Central memory CD8-positive, alpha-beta T cell (primary cell): ENCODE results near the gene LRRC8D.

Experiments used
- ATAC-seq: fragments of 150-1000 bp; cut with Tn5 transposase; replicated peaks from 2 replicates; pipeline ENCODE4 v1.10.0; 2022; ENCODE audit warnings: mild to moderate bottlenecking, moderate FRiP score, moderate number of reproducible peaks; ENCODE audit not compliant: poor library complexity, severe bottlenecking; ENCODE audit errors: extremely low read depth
- DNase-seq, 2 donors: peaks; one replicate each; pipeline ENCODE4 v3.0.0; 2021; ENCODE audit warnings: low spot score in 2 of 2
- H3K27ac Mint-ChIP-seq: one replicate; pipeline ENCODE4 v1.8.0; 2022; ENCODE audit warnings: low read depth, mild to moderate bottlenecking, moderate library complexity, mixed read lengths
- H3K27me3 Mint-ChIP-seq: one replicate; pipeline ENCODE4 v1.8.0; 2022; ENCODE audit warnings: mixed read lengths
- H3K36me3 Mint-ChIP-seq: one replicate; pipeline ENCODE4 v1.8.0; 2022; ENCODE audit warnings: mild to moderate bottlenecking, moderate library complexity, mixed read lengths; ENCODE audit not compliant: insufficient read depth
- H3K4me1 Mint-ChIP-seq: one replicate; pipeline ENCODE4 v1.8.0; 2022; ENCODE audit warnings: mixed read lengths
- H3K4me3 Mint-ChIP-seq: one replicate; pipeline ENCODE4 v1.8.0; 2022; ENCODE audit warnings: mild to moderate bottlenecking, moderate library complexity, mixed read lengths
- H3K9me3 Mint-ChIP-seq: one replicate; pipeline ENCODE4 v1.8.0; 2022; ENCODE audit warnings: mixed read lengths

LRRC8D gene

DNA sequence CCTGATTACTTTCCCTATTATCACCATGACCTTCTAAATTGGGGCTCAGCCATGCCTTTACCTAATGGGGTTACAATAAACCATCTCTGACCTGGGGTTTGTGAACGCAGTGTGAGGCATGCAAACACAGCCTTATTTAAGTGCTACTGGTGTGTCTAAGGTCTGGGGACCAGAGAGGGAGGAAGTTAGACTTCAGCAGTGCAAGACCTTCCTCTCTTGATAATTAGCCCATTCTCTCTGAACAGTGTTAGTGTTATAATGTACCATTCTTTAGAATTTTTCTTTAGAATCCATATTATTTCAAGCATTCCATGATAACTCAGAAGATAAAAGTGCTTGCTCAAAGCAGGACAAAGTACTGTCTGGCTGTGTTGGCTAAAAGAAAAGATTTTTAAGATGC lies 10.5 kb upstream of the LRRC8D start:
- no peak for ATAC-seq
- H3K36me3 Mint-ChIP-seq: no peaks in the 10 kb centered on the region

DNA sequence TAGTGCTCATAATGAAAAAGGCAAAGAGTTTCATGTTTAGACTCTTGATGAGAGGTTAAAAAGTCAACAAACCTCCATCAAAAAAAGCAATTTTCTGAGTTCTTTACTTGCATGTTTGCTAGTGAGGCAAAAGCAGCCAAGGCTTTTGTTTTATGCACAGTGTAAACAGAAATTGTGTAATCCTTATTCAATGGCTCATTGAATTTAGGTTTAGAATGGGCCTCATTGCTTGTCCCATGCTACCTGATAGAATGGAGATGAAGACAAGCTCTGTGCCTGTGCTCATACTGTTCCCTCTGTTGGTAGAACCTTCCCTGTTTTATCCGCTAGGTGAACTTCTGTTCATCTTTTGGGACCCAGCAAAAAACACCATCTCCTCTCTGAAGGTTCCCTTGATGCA lies 10.0 kb upstream of the LRRC8D start:
- ATAC-seq (no peak), DNase-seq (no peak)
- H3K36me3 Mint-ChIP-seq: no peaks in the 10 kb centered on the region
- no peak overlapping the region for H3K4me3 Mint-ChIP-seq
- no peaks in the 10 kb centered on the region for H3K4me1 Mint-ChIP-seq
- peaks cover 13% of the 10 kb centered on the region for H3K27me3 Mint-ChIP-seq
- H3K9me3 Mint-ChIP-seq: no peaks in the 10 kb centered on the region
- H3K27ac Mint-ChIP-seq: no peak overlapping the region

More for the DNA sequence above, 10.5 kb upstream of the LRRC8D start:
- no peak overlapping the region for H3K27ac Mint-ChIP-seq
- H3K9me3 Mint-ChIP-seq: no peaks in the 10 kb centered on the region
- H3K27me3 Mint-ChIP-seq: peaks cover 13% of the 10 kb centered on the region
- no peak for DNase-seq
- H3K4me3 Mint-ChIP-seq: no peak overlapping the region
- no peaks in the 10 kb centered on the region for H3K4me1 Mint-ChIP-seq

GRCh38 chr1:89812992-89813391 lies 7.8 kb upstream of the LRRC8D start:
- no peaks in the 10 kb centered on the region for H3K9me3 Mint-ChIP-seq
- no peak for DNase-seq
- no peak overlapping the region for H3K27ac Mint-ChIP-seq

DNA sequence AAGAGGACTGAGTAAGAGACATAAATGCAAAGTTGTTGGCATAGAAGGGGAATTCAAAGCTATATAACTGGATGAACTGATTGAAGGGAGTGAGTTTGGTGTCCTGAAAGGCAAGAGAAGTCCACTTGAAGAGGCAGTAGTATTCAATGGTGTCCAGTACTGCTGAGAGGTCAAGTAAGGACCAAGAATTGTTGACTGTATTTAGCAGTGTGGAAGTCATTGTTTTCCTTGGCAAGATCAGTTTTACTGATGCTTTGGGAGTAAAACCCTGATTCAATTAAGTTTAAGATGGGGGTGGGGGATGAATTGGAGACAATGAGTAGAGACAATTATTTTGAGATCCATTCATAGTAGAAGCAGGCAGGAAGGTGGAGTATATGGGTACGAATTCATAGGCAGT lies 5.8 kb upstream of the LRRC8D start:
- Mint-ChIP-seq H3K27me3 (peaks cover 13% of the 10 kb centered on the region), H3K36me3 (no peaks in the 10 kb centered on the region), H3K27ac (no peak overlapping the region), H3K9me3 (no peaks in the 10 kb centered on the region), H3K4me3 (no peak overlapping the region), H3K4me1 (peaks cover 6% of the 10 kb centered on the region)
- ATAC-seq: no peak
- no peak for DNase-seq

More at GRCh38 chr1:89812992-89813391, 7.8 kb upstream of the LRRC8D start:
- peaks cover 13% of the 10 kb centered on the region for H3K27me3 Mint-ChIP-seq
- ATAC-seq: no peak
- H3K36me3 Mint-ChIP-seq: no peaks in the 10 kb centered on the region
- H3K4me3 Mint-ChIP-seq: no peak overlapping the region
- H3K4me1 Mint-ChIP-seq: no peaks in the 10 kb centered on the region

DNA sequence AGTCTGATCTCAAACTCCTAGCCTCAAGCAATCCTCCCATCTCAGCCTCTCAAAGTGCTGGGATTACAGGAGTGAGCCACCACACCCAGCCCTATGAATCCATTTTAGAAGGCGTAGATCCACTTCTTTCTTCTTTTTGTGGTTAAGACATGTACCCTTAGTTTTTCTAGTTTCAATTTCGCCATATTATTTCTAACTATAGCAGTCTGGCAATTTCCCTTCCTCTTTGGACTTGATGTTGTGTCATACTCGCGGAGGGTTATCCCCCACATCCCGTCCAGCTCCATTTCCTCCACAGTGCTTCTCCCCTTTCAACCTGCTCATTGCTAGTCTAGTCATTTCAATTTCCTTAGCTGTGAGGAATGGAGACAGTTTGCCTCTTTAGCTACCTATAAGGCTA lies 5.2 kb upstream of the LRRC8D start:
- Mint-ChIP-seq H3K36me3 (no peaks in the 10 kb centered on the region), H3K4me1 (peaks cover 12% of the 10 kb centered on the region), H3K27me3 (peaks cover 13% of the 10 kb centered on the region), H3K27ac (no peak overlapping the region), H3K9me3 (no peaks in the 10 kb centered on the region), H3K4me3 (no peak overlapping the region)
- DNase-seq (no peak), ATAC-seq (no peak)

DNA sequence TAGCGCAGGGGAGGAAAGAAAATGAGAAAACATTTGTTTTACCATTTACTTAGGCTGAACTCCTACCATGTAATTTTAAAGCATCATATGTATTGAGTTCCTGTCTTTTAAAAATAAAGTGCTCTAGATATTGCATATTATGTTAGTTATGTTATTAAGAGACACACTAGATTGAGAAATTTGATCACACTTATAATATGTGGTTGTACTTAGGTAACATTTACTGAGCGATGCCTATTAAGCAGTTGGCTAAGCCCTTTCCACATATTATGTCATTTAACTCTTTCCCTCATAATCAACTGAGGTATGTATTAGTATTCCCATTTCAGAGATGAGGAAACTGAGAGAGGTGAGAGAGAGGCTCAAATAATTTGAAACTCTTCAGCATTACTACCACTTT lies 4.5 kb upstream of the LRRC8D start:
- DNase-seq (no peak), ATAC-seq (no peak)
- H3K9me3 Mint-ChIP-seq: no peaks in the 10 kb centered on the region
- H3K4me1 Mint-ChIP-seq: peaks cover 13% of the 10 kb centered on the region
- H3K27ac Mint-ChIP-seq: no peak overlapping the region
- peaks cover 13% of the 10 kb centered on the region for H3K27me3 Mint-ChIP-seq
- H3K36me3 Mint-ChIP-seq: no peaks in the 10 kb centered on the region
- H3K4me3 Mint-ChIP-seq: no peak overlapping the region

DNA sequence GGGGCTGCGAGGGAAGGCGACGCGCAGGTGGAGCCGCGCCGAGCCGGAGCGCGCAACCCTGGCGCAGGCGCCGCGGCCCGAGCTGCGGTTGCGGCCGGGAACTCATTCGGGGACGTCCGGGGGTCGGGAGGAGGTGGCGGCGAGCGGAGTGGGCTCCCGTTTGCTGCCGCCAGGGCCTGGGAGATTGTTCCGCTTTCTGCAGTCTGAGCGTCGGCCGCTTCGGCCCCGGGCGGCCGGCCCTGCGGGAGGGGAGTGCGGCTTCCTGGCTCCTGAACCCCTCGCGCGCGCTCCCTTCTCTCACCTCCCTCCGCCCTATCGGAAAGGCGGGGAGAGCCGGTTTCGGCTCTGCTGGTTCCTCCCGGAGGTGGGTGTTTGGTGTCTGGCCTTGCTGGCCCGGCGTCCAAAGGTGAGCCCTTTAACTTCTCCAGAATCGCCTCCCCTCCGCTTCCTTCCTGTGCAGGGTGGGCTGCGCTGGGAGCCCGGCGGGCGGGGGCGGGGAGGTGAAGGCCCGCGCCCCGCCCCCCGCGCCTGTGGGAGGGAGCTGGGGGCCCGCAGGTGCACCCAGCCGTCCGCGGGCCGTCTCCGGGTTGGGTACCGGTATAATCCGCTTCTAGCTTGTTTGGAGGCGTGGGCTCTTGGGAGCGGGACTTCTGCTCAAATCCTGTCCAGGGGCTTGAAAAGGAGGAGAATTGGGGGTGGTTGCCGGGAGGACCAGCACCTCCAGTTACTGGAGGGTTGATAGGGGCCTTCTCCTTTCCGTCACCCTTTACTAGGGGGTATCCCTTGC lies 683 bp downstream of the LRRC8D start:
- Mint-ChIP-seq H3K27ac (peak overlapping the region; percentile 96), H3K4me3 (peak overlapping the region; percentile 79), H3K9me3 (no peaks in the 10 kb centered on the region), H3K4me1 (peaks cover 24% of the 10 kb centered on the region), H3K27me3 (no peaks in the 10 kb centered on the region), H3K36me3 (peaks cover 2% of the 10 kb centered on the region)
- DNase-seq (peak; percentile 38 to 50), ATAC-seq (peak; percentile 59)

DNA sequence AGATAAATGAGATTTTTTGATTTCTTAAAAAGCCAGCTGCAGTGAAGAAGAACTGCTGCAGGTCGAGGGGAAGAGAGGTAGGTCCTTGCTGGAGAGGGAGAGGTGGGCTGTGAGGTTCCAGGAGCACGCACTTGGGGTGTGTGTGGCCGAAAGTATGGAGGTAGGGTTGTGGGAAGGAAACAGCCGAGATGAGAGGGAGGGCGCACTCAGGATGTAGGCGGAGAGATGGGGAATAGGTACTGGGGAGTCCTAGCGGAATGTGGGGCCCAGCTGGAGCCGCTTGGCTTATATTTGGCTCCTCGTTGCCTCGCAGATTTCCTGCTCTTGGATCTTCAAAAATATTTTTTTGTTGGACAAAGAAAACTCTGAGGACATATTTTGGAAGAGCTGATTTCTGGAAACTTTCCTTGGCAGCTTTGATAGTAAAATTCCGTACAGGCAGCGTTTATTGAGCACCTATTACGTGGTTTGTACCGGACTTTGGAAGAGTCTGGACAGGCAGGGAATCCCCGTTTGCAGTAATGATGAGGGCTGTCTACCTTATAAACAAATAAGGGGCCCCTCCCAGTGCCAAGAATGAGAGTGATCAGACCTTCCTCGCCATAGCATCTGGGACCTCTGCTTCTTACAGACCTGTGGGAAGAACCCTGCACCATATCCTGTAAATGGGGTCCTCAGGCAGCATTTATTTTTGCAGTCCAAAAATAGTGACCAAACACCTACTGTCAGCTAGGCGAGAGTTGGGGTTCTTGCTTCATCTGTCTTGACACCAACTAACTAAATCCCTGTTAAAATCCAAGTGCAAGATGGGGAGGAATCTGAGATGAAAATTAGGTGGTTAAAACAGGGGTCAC lies 1.5 kb downstream of the LRRC8D start:
- Mint-ChIP-seq H3K36me3 (peaks cover 3% of the 10 kb centered on the region), H3K27ac (peak overlapping the region; percentile 96), H3K4me1 (peaks cover 24% of the 10 kb centered on the region), H3K4me3 (peak overlapping the region; percentile 79), H3K9me3 (no peaks in the 10 kb centered on the region), H3K27me3 (no peaks in the 10 kb centered on the region)
- DNase-seq (no peak), ATAC-seq (no peak)

GRCh38 chr1:89822999-89823628 lies 2.3 kb downstream of the LRRC8D start:
- no peak for DNase-seq
- Mint-ChIP-seq H3K9me3 (no peaks in the 10 kb centered on the region), H3K4me3 (peak overlapping the region; percentile 79), H3K4me1 (peaks cover 24% of the 10 kb centered on the region), H3K27me3 (no peaks in the 10 kb centered on the region), H3K27ac (no peak overlapping the region), H3K36me3 (peaks cover 3% of the 10 kb centered on the region)
- ATAC-seq: no peak

DNA sequence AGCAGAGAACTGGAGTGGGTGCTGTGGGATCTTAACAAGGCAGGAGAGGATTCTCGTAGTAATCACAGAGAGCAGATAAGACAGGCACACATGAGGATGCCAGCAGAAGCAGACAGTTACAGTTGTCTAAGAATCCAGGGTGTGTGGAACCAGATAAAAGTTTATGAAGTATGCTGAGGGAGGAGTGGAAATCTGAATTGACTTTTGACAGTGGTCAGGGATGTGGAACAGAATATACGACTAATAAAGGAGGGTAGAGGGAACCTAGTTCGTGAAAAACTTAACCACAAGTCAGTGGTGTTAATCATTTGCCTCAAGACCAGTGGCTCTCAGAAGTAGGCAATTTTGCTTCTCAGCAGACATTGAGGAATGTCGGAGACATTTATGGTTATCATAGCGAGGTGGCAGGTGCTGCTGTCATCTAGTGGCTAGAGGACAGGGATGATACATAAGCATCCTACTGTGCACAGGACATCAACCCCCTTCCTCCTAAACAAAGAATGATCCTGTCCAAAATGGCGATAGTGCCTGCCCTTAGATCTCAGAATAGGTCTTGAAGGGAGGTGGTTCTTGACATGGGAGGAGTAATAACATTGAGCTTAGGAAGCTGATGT lies 3.0 kb downstream of the LRRC8D start:
- Mint-ChIP-seq H3K27me3 (no peaks in the 10 kb centered on the region), H3K27ac (no peak overlapping the region), H3K4me3 (no peak overlapping the region), H3K4me1 (peaks cover 24% of the 10 kb centered on the region), H3K36me3 (peaks cover 3% of the 10 kb centered on the region), H3K9me3 (no peaks in the 10 kb centered on the region)
- DNase-seq (no peak), ATAC-seq (no peak)

- DNase-seq (no peak), ATAC-seq (no peak)
- Mint-ChIP-seq H3K27ac (no peak overlapping the region), H3K36me3 (peaks cover 3% of the 10 kb centered on the region), H3K4me1 (peaks cover 11% of the 10 kb centered on the region), H3K4me3 (no peak overlapping the region), H3K9me3 (no peaks in the 10 kb centered on the region), H3K27me3 (no peaks in the 10 kb centered on the region)
Observed at GRCh38 chr1:89826594-89826993, 5.8 kb downstream of the LRRC8D start.

GRCh38 chr1:89827330-89827729 lies 6.5 kb downstream of the LRRC8D start:
- Mint-ChIP-seq H3K4me3 (no peak overlapping the region), H3K9me3 (no peaks in the 10 kb centered on the region), H3K36me3 (peaks cover 1% of the 10 kb centered on the region), H3K4me1 (peaks cover 4% of the 10 kb centered on the region), H3K27me3 (no peaks in the 10 kb centered on the region), H3K27ac (no peak overlapping the region)
- no peak for DNase-seq
- no peak for ATAC-seq
